Endometrial microvascular endothelial cells (primary cell): Measurements from ENCODE around the gene NPPB. TPM values are rescaled to one million over a fixed set of nuclear protein-coding genes. Genes with fewer than 3 reads are reported as not detected.

Experiments
- in situ Hi-C: cut with HindIII; loops from 2 replicates; pipeline ENCODE4 v1.10.0; 2017; ENCODE audit warnings: low sequenced_read_pairs, low pct_unique_long_range_greater_than_20kb; ENCODE audit errors: inconsistent ontology term
- total RNA-seq: library from RNA; depleted of rRNA; stranded (reverse); fragments of >200 nt; gene quantifications from one replicate; pipeline ENCODE4 v1.2.3, GENCODE V29; 2015; ENCODE audit errors: inconsistent ontology term

NPPB gene
- total RNA-seq, 1 donor from 2014 or later: not detected

GRCh38 chr1:11860587-11860986, 1.8 kb upstream of the NPPB start:
- in situ Hi-C loops: no loop called here

- in situ Hi-C loops: no loop called here
These were observed 1.3 kb upstream of the NPPB start for GRCh38 chr1:11860083-11860482.

- in situ Hi-C loops: no loop called here
These were observed 475 bp upstream of the NPPB start for GRCh38 chr1:11858968-11859871.

- in situ Hi-C loops: no loop called here
These were observed 587 bp downstream of the NPPB start for GRCh38 chr1:11858158-11858557.

GRCh38 chr1:11857164-11857851, 1.4 kb downstream of the NPPB start:
- in situ Hi-C loops: no loop called here

- in situ Hi-C loops: no loop called here
These were observed 2.0 kb downstream of the NPPB start for GRCh38 chr1:11856698-11857097.

GRCh38 chr1:11855430-11855829, 3.3 kb downstream of the NPPB start:
- in situ Hi-C loops: no loop called here

- in situ Hi-C loops: no loop called here
These were observed 4.2 kb downstream of the NPPB start for GRCh38 chr1:11854519-11854918.

- in situ Hi-C loops: no loop called here
These were observed 7.6 kb downstream of the NPPB start for GRCh38 chr1:11851180-11851579.

- in situ Hi-C loops: no loop called here
These were observed 8.6 kb downstream of the NPPB start for GRCh38 chr1:11850156-11850555.

- in situ Hi-C loops: no loop called here
These were observed 10.4 kb downstream of the NPPB start for GRCh38 chr1:11848373-11848700.

- in situ Hi-C loops: no loop called here
These were observed 10.9 kb downstream of the NPPB start, which contains the start of gene NPPA for GRCh38 chr1:11847667-11848372. Gene NPPA (minus strand): TSS chr1:11847783. CDS start chr1:11847684, 99 bp downstream.

GRCh38 chr1:11845641-11846335, 13.0 kb downstream of the NPPB start:
- in situ Hi-C loops: no loop called here

- in situ Hi-C loops: no loop called here
These were observed 16.3 kb downstream of the NPPB start for GRCh38 chr1:11842154-11843041.

- in situ Hi-C loops: no loop called here
These were observed 17.2 kb downstream of the NPPB start for GRCh38 chr1:11841245-11842153.

- in situ Hi-C loops: no loop called here
These were observed 18.7 kb downstream of the NPPB start for GRCh38 chr1:11839727-11840705.
